HUES48 (cell line): ENCODE data around the gene EXOSC9.
"Not testable (repeated sequence)": the region's sequence is repeated elsewhere in the genome, so short reads cannot be mapped to it uniquely, and the experiment has no call there.

ENCODE experiments used
- H3K27ac ChIP-seq: one replicate; pipeline ENCODE4 v1.7.0; 2013; ENCODE audit warnings: low read depth, low read length, inconsistent platforms
- H3K27me3 ChIP-seq: 2 replicates; pipeline ENCODE4 v1.6.1; 2013; ENCODE audit warnings: mild to moderate bottlenecking, low read length; ENCODE audit not compliant: control insufficient read depth, insufficient read depth
- H3K36me3 ChIP-seq: 2 replicates; pipeline ENCODE4 v1.6.1; 2013; ENCODE audit warnings: low read length; ENCODE audit not compliant: control insufficient read depth, insufficient read depth
- H3K4me1 ChIP-seq: 2 replicates; pipeline ENCODE4 v1.6.1; 2013; ENCODE audit warnings: mild to moderate bottlenecking, low read length; ENCODE audit not compliant: control insufficient read depth, insufficient read depth
- H3K4me3 ChIP-seq: 2 replicates; pipeline ENCODE4 v1.5.1; 2013; ENCODE audit warnings: mild to moderate bottlenecking, low read depth, low read length
- H3K9ac ChIP-seq: 2 replicates; pipeline ENCODE4 v1.6.1; 2013; ENCODE audit warnings: mild to moderate bottlenecking, low read depth, low read length, moderate library complexity
- H3K9me3 ChIP-seq: 2 replicates; pipeline ENCODE4 v1.6.1; 2013; ENCODE audit warnings: low read length; ENCODE audit not compliant: control insufficient read depth, insufficient read depth

EXOSC9 gene

DNA sequence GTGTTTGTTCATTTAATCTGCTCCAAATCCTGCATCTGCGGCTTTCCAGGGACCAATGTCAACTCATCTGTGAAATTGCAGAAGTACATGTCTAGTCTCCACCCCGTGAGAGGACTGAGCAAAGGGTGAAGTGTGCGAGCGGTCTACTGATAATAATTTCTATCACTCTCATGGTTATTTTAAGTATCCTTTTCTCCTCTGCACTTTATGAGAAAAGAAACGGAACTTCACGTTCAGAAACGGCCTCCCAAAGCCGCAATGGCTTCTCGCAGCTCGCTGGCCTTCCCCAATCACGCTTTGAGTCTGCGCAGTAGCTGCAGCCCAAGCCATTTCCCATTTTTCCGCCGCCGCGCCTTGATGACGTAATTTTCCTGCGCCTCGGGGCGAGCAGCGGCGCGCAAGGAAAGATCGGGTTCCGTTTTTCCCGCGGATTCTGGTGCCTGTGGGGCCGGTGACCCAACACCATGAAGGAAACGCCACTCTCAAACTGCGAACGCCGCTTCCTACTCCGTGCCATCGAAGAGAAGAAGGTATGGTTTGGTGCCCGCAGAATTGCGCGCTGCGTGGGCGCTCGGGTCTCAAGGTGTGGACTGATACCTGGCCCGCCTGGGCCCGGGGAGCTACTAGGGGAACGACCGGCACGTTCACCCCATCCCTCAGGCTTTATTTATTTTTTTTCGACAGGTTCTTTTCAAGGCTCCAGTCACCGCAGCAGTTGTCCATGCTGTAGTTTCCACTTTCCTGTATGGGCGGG, at the start of gene EXOSC9:
Gene EXOSC9, plus strand, starts transcription at position 363 of the 754 bp plus-strand sequence. Its CDS starts 102 bp downstream, at position 465.
- Histone ChIP-seq H3K9ac (peak within 1 kb of the TSS; percentile 96), H3K27ac (peak within 1 kb of the TSS; percentile 93), H3K9me3 (no peaks in the 10 kb centered on the region), H3K36me3 (peaks cover 40% of the 10 kb centered on the region), H3K4me1 (peaks cover 20% of the 10 kb centered on the region), H3K27me3 (no peaks in the 10 kb centered on the region), H3K4me3 (peak within 1 kb of the TSS; percentile 94)

GRCh38 chr4:121752142-121752541, 49.0 kb upstream of the EXOSC9 start:
- H3K27ac ChIP-seq, H3K4me3 ChIP-seq, H3K9ac ChIP-seq, H3K36me3 ChIP-seq, H3K9me3 ChIP-seq: not testable (repeated sequence)
- Histone ChIP-seq H3K4me1 (peaks cover 28% of the 10 kb centered on the region), H3K27me3 (peaks cover 37% of the 10 kb centered on the region)

DNA sequence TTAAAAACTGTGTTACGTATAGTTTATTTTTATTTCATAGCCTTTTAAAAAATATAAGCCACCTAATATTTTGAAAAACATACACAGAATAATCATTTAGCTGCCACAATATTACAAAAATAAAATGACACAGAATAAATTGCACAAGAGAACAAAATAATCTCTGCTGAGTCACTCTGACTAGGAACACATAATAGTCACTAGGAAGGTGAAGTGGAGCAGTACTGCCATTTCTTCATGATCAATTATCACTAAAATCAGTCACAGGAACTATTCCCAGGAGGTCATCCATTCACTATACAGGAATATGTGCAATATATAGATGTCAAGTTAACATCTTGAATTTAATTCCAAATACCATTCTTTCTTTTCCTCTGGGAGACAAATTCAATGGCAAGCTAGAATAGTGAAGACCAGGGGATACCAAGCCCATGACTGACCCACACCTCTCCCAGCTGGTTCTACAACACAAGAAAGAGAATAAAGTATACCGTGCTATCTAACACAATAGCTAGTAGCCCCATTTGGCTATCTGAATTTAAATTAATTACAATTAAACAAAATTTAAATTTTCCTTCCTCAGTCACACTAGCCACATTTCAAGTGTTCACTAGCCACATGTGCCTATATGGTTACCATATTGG, 42.1 kb upstream of the EXOSC9 start:
- H3K27ac ChIP-seq = no peak overlapping the region
- H3K36me3 ChIP-seq = no peaks in the 10 kb centered on the region
- no peak overlapping the region for H3K4me3 ChIP-seq
- H3K27me3 ChIP-seq = peaks cover 22% of the 10 kb centered on the region
- 0 out of 2 replicates have a peak, but pooled peaks cover 4% of the 10 kb centered on the region for H3K4me1 ChIP-seq
- H3K9ac ChIP-seq = no peak overlapping the region
- H3K9me3 ChIP-seq = no peaks in the 10 kb centered on the region

- no peak overlapping the region for H3K4me3 ChIP-seq
- H3K36me3 ChIP-seq = no peaks in the 10 kb centered on the region
- no peak overlapping the region for H3K9ac ChIP-seq
- H3K9me3 ChIP-seq = no peaks in the 10 kb centered on the region
- H3K27me3 ChIP-seq = peaks cover 34% of the 10 kb centered on the region
- H3K27ac ChIP-seq = no peak overlapping the region
- 0 out of 2 replicates have a peak, but pooled peaks cover 8% of the 10 kb centered on the region for H3K4me1 ChIP-seq
Observed at GRCh38 chr4:121760205-121760604, 40.9 kb upstream of the EXOSC9 start.

DNA sequence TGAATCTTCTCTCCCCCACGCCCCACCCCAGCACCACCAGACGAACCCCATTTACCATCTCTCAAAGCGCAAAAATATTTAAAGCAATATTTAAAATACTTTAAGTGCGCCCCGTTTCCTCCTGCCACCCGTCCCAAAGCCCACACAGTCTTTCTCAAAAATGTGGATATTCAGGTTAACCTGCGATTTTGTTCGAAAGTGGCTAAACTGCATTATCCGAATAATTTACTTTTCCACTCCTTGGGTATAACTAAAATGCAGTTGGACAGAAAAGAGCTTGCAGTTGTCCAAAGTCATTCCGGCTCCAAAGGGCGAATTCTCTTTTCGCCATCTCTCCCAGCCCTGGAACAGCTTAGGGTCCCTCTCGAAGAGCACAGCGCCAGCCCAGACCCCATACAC, 36.8 kb upstream of the EXOSC9 start:
- Histone ChIP-seq H3K36me3 (no peaks in the 10 kb centered on the region), H3K27me3 (peaks cover 66% of the 10 kb centered on the region), H3K4me1 (peaks cover 20% of the 10 kb centered on the region; the same call in 1 of the 2 replicates), H3K9ac (no peak overlapping the region), H3K4me3 (peak overlapping the region; percentile 76), H3K9me3 (no peaks in the 10 kb centered on the region), H3K27ac (no peak overlapping the region)

GRCh38 chr4:121764702-121765367, 36.3 kb upstream of the EXOSC9 start, which contains the start of gene SMIM43:
SMIM43 (minus strand) TSS chr4:121765164; CDS start chr4:121765105, 59 bp downstream.
- Histone ChIP-seq H3K9me3 (no peaks in the 10 kb centered on the region), H3K27me3 (peaks cover 66% of the 10 kb centered on the region), H3K4me1 (peaks cover 20% of the 10 kb centered on the region; the same call in 1 of the 2 replicates), H3K27ac (no peak within 1 kb of the TSS), H3K36me3 (no peaks in the 10 kb centered on the region), H3K4me3 (peak within 1 kb of the TSS; percentile 76), H3K9ac (peak within 1 kb of the TSS; percentile 44; the same call in 1 of the 2 replicates)

DNA sequence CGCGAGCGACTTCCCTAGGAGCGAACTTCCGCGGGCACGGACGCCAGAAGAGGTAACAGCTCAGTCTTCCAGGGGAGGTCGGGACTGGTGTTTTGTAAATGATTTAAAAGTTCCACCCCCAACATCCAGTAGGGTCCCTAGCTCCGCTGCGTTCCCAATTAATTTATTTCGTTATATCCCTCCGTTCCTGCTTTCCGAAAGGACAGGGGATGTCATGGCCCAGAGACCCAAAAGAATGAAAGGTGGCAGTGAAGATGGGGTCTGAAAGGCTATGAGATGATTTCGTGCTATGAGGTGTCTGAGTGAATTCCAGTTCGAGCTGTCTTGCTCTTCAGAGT, 35.8 kb upstream of the EXOSC9 start:
- Histone ChIP-seq H3K36me3 (no peaks in the 10 kb centered on the region), H3K4me1 (peaks cover 20% of the 10 kb centered on the region; the same call in 1 of the 2 replicates), H3K4me3 (peak overlapping the region; percentile 76), H3K27me3 (peaks cover 66% of the 10 kb centered on the region), H3K27ac (no peak overlapping the region), H3K9me3 (no peaks in the 10 kb centered on the region), H3K9ac (peak overlapping the region; percentile 44; the same call in 1 of the 2 replicates)

GRCh38 chr4:121765971-121766538, 35.1 kb upstream of the EXOSC9 start:
- no peaks in the 10 kb centered on the region for H3K9me3 ChIP-seq
- peaks cover 66% of the 10 kb centered on the region for H3K27me3 ChIP-seq

DNA sequence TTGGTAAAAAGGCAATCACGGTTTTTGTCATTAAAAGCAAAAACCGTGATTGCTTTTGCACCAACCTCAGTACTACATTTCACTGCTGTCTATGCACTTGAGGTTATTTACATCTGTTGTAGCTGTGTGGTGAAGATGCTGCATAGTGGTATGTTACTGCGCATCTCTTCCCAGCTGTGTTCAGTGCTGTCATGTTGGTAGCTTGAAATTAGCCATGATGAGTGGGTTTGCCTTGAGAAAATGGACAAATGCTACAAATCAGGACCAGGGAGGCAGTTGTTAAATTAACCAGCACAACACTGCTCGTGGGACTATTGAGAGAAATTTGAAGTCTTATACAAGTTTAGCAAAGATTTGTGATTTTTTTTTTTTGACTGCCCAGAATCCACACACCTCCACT, 34.0 kb upstream of the EXOSC9 start:
- H3K27me3 ChIP-seq = peaks cover 63% of the 10 kb centered on the region
- H3K4me3 ChIP-seq = no peak overlapping the region
- no peak overlapping the region for H3K9ac ChIP-seq
- no peak overlapping the region for H3K27ac ChIP-seq
- no peaks in the 10 kb centered on the region for H3K9me3 ChIP-seq
- H3K4me1 ChIP-seq = peaks cover 20% of the 10 kb centered on the region; the same call in 1 of the 2 replicates
- no peaks in the 10 kb centered on the region for H3K36me3 ChIP-seq

More at GRCh38 chr4:121765971-121766538, 35.1 kb upstream of the EXOSC9 start:
- H3K36me3 ChIP-seq = no peaks in the 10 kb centered on the region
- H3K27ac ChIP-seq = no peak overlapping the region
- peak overlapping the region; percentile 76 for H3K4me3 ChIP-seq
- no peak overlapping the region for H3K9ac ChIP-seq
- peaks cover 20% of the 10 kb centered on the region; the same call in 1 of the 2 replicates for H3K4me1 ChIP-seq

DNA sequence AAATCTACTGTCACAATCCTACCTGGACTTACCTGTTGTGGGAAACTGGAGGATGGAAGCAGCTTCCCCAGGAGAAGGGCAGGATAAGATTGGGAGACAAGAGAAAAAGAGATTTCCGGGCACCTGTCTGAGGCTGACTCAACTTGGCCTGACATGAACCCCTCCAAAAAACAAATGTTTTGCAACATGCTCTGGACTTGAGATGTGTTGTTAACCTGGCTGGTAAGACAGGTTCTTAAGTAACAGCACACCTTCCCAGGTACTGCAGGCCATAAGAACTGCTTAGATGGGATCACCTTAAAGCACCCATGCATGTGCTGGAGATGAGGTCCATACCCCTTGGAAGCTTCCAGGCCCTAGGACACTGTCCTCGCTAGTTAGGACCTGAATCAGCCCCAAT, 31.8 kb upstream of the EXOSC9 start:
- Histone ChIP-seq H3K4me3 (no peak overlapping the region), H3K36me3 (no peaks in the 10 kb centered on the region), H3K4me1 (peaks cover 19% of the 10 kb centered on the region), H3K27me3 (peaks cover 41% of the 10 kb centered on the region), H3K9ac (no peak overlapping the region), H3K27ac (no peak overlapping the region), H3K9me3 (no peaks in the 10 kb centered on the region)
